Esophagus squamous epithelium (tissue), 5 donors: Measurements from ENCODE around the gene PKMYT1. TPM values are rescaled to one million over a fixed set of nuclear protein-coding genes. Genes with fewer than 3 reads are reported as not detected.

Experiments used
- DNase-seq: peaks from one replicate; lab custom pipeline; 2025; lab: John Stamatoyannopoulos, UW
- H3K27ac ChIP-seq, 4 donors: fragments of 200-600 bp; sonication (generic); one replicate each; pipeline ENCODE4 v1.5.1; 2016 to 2019; ENCODE audit warnings: mild to moderate bottlenecking in 1 of 4
- H3K27me3 ChIP-seq, 4 donors: fragments of 200-600 bp; sonication (generic); 1 replicate in 3 of 4; 2 replicates in 1 of 4; pipeline versions ENCODE4 v1.5.1 to v1.6.0; 2017 to 2021; ENCODE audit warnings: antibody characterized with exemption in 1 of 4
- H3K36me3 ChIP-seq, 3 donors: fragments of 200-600 bp; sonication (generic); one replicate each; pipeline ENCODE4 v1.5.1; 2016 to 2019
- H3K4me1 ChIP-seq, 3 donors: fragments of 200-600 bp; sonication (generic); one replicate each; pipeline ENCODE4 v1.5.1; 2017 to 2019
- H3K4me3 ChIP-seq, 4 donors: fragments of 200-600 bp; sonication (generic); 1 replicate in 3 of 4; 2 replicates in 1 of 4; pipeline ENCODE4 v1.5.1; 2016 to 2019; ENCODE audit warnings: mild to moderate bottlenecking in 2 of 4, moderate library complexity in 1 of 4
- H3K9me3 ChIP-seq, 3 donors: fragments of 200-600 bp; sonication (generic); one replicate each; pipeline ENCODE4 v1.5.1; 2016 to 2019
- POLR2A ChIP-seq, 4 donors: fragments of 450-650 bp; IDR thresholded peaks; one replicate each; pipeline ENCODE4 v1.6.1; 2017; ENCODE audit warnings: antibody characterized with exemption in 4 of 4, mild to moderate bottlenecking in 4 of 4, moderate library complexity in 3 of 4
- WGBS, 2 donors: methylation state at CpG; one replicate each; pipeline ENCODE4 v1.1.5; 2018; 5-methylcytosine and 5-hydroxymethylcytosine counted together
- intact Hi-C: fragments of 100-400 bp; cut with DNase I; formaldehyde crosslinking; loops from one replicate; pipeline ENCODE4 v1.15.0; 2022
- total RNA-seq, 4 donors: library from RNA; depleted of rRNA; stranded (reverse); fragments of >200 nt; gene quantifications; one replicate each; pipeline ENCODE4 v1.1.0, GENCODE V29; 2016
- TF ChIP-seq, protein P1 (sequence below), 6 experiments: fragments of 450-650 bp in 4 of 6; fragments of 200-600 bp in 2 of 6; sonication (generic) in 2 of 6; IDR thresholded peaks; one replicate each; pipeline ENCODE4 v1.5.1; 2016 to 2019; ENCODE audit warnings: antibody characterized with exemption in 6 of 6, mild to moderate bottlenecking in 4 of 6, moderate library complexity in 4 of 6
- donor health status: DM: yes; HTN: yes; CAD: no.

PKMYT1 gene
- total RNA-seq, 4 donors from 2014 or later: 4.2 to 33.1 (median 13.0) TPM

GRCh38 chr16:2982402-2982801 lies 2.2 kb upstream of the PKMYT1 start:
- intact Hi-C loops: no loop called here
- DNase-seq: no peak
- Histone ChIP-seq H3K9me3 (no peaks in the 10 kb centered on the region), H3K27ac (no peak overlapping the region), H3K36me3 (no peaks in the 10 kb centered on the region), H3K4me3 (no peak overlapping the region), H3K27me3 (peaks cover 0 to 26% (median 0%) of the 10 kb centered on the region in 4 donors), H3K4me1 (peaks cover 15 to 77% (median 34%) of the 10 kb centered on the region in 3 donors)
- WGBS, 2 donors: 87 to 89% methylated on average over 5 of the region's 5 CpGs
- TF ChIP-seq, protein P1, sequence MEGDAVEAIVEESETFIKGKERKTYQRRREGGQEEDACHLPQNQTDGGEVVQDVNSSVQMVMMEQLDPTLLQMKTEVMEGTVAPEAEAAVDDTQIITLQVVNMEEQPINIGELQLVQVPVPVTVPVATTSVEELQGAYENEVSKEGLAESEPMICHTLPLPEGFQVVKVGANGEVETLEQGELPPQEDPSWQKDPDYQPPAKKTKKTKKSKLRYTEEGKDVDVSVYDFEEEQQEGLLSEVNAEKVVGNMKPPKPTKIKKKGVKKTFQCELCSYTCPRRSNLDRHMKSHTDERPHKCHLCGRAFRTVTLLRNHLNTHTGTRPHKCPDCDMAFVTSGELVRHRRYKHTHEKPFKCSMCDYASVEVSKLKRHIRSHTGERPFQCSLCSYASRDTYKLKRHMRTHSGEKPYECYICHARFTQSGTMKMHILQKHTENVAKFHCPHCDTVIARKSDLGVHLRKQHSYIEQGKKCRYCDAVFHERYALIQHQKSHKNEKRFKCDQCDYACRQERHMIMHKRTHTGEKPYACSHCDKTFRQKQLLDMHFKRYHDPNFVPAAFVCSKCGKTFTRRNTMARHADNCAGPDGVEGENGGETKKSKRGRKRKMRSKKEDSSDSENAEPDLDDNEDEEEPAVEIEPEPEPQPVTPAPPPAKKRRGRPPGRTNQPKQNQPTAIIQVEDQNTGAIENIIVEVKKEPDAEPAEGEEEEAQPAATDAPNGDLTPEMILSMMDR (IDR thresholded peaks at IDR 0.05): no peak
- TF ChIP-seq POLR2A (IDR thresholded peaks at IDR 0.05): no peak

- H3K4me1 ChIP-seq: peaks cover 15 to 81% (median 34%) of the 10 kb centered on the region in 3 donors
- no peak overlapping the region for H3K27ac ChIP-seq
- no peak overlapping the region for H3K4me3 ChIP-seq
- DNase-seq: no peak
- no peaks in the 10 kb centered on the region for H3K9me3 ChIP-seq
- intact Hi-C loops: no loop called here
- no peaks in the 10 kb centered on the region for H3K36me3 ChIP-seq
- no peak for TF ChIP-seq POLR2A (IDR thresholded peaks at IDR 0.05)
- TF ChIP-seq, protein P1 (IDR thresholded peaks at IDR 0.05): no peak
- WGBS, 2 donors: 47 to 54% methylated on average over 2 to 3 of the region's 4 CpGs
- peaks cover 0 to 20% (median 0%) of the 10 kb centered on the region in 4 donors for H3K27me3 ChIP-seq
Observed at GRCh38 chr16:2981899-2982250, 1.6 kb upstream of the PKMYT1 start.

DNA sequence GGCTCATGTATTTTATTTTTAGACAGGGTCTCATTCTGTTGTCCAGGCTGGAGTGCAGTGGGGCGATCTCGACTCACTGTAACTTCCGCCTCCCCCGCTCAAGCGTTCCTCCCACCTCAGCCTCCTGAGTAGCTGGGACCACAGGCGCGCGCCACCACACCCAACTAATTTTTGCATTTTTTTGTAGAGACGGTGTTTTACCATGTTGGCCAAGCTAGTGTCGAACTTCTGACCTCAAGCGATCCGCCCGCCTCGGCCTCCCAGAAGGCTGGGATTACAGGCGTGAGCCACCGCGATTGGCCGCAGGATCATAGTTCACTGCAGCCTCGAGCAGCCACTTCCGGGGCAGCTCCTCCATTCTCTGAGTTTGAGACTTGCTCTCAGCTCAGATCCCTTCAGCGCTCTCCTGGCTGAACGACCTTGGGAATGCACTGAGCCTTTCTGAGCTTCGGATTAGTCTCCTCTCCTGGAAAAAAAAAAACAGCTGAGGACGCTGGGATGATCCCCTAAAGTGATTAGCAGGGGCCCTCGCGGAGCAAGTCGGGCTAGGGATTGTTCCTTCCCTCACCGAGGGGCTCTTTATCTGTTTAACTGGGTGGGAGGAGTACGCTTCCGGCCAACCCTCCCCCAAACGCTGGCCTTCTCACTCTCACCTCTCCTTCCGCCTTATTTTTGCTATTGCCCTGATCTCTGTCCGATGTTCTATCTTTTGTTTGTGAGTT lies 1.1 kb upstream of the PKMYT1 start:
- Histone ChIP-seq H3K9me3 (no peaks in the 10 kb centered on the region), H3K27me3 (peaks cover 0 to 16% (median 0%) of the 10 kb centered on the region in 4 donors), H3K4me3 (peak overlapping the region in 3 of 4 donors; percentile 62 to 90 (median 63)), H3K27ac (no peak overlapping the region), H3K36me3 (no peaks in the 10 kb centered on the region), H3K4me1 (peaks cover 15 to 77% (median 34%) of the 10 kb centered on the region in 3 donors)
- DNase-seq: no peak
- WGBS, 2 donors: 72 to 73% methylated on average over 18 to 29 of the region's 33 CpGs
- intact Hi-C loops: no loop called here
- no peak for TF ChIP-seq POLR2A (IDR thresholded peaks at IDR 0.05)
- TF ChIP-seq, protein P1 (IDR thresholded peaks at IDR 0.05): no peak

DNA sequence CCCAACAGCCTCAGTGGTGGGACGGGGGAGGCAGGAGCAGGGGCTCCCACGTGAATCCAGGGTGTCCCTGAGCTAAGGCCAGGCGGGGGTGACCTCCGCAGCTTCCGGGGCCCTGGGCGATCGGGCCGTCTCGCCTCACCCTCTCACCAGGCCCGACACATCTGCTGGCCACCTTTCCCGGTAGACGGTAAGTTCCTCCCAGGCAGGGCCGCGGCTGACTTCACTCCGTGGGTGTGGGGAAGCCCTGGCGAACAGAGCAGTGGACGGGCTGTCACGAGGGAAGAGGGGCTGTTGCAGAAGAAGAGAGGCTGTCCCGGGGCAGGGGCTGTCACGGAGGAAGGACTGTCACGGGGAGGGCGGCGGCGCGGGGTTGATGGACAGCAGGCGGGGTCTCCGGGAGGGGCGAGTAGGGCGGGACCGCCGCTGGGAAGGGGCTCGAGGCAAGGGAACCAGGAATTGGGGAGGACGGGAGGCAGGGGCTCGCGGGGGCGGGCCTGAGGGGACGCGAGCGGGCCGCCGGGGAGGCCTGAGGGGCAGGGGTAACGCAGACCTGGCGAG lies 498 bp downstream of the PKMYT1 start:
- intact Hi-C loops: no loop called here
- Histone ChIP-seq H3K4me1 (peaks cover 15 to 61% (median 23%) of the 10 kb centered on the region in 3 donors), H3K27me3 (peaks cover 0 to 16% (median 0%) of the 10 kb centered on the region in 4 donors), H3K9me3 (no peaks in the 10 kb centered on the region), H3K36me3 (no peaks in the 10 kb centered on the region), H3K4me3 (peak overlapping the region; percentile 62 to 90 (median 66)), H3K27ac (peak overlapping the region in 3 of 4 donors; percentile 87 to 92 (median 87))
- DNase-seq: no peak
- WGBS, 2 donors: 4 to 23% methylated on average over 7 to 24 of the region's 43 CpGs
- no peak for TF ChIP-seq POLR2A (IDR thresholded peaks at IDR 0.05)
- TF ChIP-seq, protein P1 (IDR thresholded peaks at IDR 0.05): no peak

DNA sequence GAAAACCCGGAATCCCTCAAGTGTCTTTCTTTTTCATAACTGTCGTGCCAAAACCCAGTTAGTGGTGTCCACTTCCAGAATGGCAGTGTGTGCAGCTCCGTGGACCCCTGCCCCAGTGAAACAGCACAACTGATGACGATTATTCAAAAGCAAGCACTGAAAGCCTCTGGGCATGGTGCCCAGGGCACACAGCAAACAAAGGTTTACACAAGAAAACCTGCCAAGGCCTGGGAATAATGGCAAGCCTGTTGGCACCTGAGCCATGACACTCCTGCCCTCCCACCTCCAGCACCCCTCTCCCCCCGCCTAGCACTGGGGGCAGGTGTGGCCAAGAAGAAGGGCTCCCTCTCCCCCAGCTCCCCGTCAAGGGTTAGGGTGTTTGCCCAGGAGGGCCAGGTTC lies 2.8 kb downstream of the PKMYT1 start:
- Histone ChIP-seq H3K9me3 (no peaks in the 10 kb centered on the region), H3K27me3 (peaks cover 0 to 16% (median 0%) of the 10 kb centered on the region in 4 donors), H3K27ac (no peak overlapping the region), H3K4me3 (no peak overlapping the region), H3K36me3 (peaks cover 0 to 6% (median 0%) of the 10 kb centered on the region in 3 donors), H3K4me1 (peaks cover 9 to 42% (median 16%) of the 10 kb centered on the region in 3 donors)
- intact Hi-C loops: no loop called here
- 40 to 71% methylated on average over 1 to 4 of the region's 6 CpGs for WGBS, 2 donors
- TF ChIP-seq, protein P1 (IDR thresholded peaks at IDR 0.05): no peak
- no peak for TF ChIP-seq POLR2A (IDR thresholded peaks at IDR 0.05)
- DNase-seq: no peak
